ENCODE data around the gene FOXI3. TPM values are rescaled to one million over a fixed set of nuclear protein-coding genes. Genes with fewer than 3 reads are reported as not detected.
A peak's percentile ranks its signal among the peaks of the same experiment; 100 is the strongest.

The FOXI3 gene
- total RNA-seq, 4 donors from 2014 or later = not detected

DNA sequence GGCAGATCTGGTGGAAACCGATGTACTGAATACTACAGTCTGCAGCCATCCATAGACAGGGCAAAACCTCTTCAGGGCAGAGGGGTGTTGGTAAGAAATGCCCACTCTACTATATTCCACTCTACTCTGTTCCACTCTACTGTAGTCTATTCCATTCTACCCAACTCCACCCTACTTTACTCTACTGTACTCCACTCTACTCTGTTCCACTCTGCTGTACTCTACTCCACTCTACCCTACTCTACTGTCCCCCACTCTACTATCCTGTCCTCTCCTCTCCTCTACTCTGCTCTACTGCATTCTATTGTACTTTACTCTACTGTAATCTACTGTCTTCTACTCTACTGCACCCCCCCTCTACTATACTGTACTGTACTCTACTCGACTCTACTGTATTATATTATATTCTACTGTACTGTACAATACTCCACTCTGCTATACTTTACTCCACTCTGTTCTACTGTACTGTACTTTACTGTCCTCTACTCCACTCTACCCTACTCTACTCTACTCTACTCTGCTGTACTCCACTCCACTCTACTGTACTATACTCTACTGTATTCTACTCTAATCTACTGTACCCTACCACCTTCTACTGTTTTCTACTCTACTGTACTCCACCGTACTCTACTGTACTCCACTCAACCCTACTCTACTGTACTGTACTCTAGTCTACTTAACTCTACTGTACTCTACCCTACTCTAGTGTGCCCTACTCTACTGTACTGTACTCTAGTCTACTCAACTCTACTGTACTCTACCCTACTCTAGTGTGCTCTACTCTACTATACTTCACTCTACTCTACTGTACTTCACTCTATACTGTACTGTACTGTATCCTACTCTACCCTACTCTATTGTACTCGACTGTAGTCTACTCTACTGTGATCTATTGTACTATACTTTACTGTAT lies 17.0 kb upstream of the FOXI3 start:
- TF ChIP-seq POLR2A (IDR thresholded peaks at IDR 0.05) (no peak), EP300 (IDR thresholded peaks at IDR 0.05) (no peak)
- TF ChIP-seq, protein P1, sequence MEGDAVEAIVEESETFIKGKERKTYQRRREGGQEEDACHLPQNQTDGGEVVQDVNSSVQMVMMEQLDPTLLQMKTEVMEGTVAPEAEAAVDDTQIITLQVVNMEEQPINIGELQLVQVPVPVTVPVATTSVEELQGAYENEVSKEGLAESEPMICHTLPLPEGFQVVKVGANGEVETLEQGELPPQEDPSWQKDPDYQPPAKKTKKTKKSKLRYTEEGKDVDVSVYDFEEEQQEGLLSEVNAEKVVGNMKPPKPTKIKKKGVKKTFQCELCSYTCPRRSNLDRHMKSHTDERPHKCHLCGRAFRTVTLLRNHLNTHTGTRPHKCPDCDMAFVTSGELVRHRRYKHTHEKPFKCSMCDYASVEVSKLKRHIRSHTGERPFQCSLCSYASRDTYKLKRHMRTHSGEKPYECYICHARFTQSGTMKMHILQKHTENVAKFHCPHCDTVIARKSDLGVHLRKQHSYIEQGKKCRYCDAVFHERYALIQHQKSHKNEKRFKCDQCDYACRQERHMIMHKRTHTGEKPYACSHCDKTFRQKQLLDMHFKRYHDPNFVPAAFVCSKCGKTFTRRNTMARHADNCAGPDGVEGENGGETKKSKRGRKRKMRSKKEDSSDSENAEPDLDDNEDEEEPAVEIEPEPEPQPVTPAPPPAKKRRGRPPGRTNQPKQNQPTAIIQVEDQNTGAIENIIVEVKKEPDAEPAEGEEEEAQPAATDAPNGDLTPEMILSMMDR (IDR thresholded peaks at IDR 0.05) = no peak
- WGBS, 2 donors = 86 to 89% methylated on average over 4 of the region's 4 CpGs

DNA sequence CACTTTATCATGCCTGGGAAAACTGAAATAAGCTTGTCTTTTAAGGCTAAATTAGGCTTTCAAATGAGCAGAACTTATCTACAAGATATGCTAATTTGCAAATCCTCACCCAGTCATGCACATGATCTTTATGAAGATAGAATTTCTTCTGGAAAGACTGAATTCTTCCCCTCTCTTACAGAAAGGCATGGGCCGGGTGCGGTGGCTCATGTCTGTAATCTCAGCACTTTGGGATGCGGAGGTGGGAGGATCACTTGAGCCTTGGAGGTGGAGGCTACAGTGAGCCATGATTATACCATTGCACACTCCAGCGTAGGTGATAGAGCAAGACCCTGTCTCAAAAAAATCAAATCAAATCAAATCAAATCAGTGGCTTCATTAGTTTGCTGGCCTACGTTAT lies 11.7 kb upstream of the FOXI3 start:
- Histone ChIP-seq H3K4me3 (no peak overlapping the region), H3K9me3 (no peaks in the 10 kb centered on the region), H3K4me1 (no peaks in the 10 kb centered on the region), H3K27ac (no peak overlapping the region), H3K36me3 (no peaks in the 10 kb centered on the region), H3K27me3 (no peaks in the 10 kb centered on the region)
- WGBS, 2 donors = 88% methylated on average over 5 of the region's 5 CpGs
- no peak for TF ChIP-seq EP300 (IDR thresholded peaks at IDR 0.05)
- no peak for TF ChIP-seq POLR2A (IDR thresholded peaks at IDR 0.05)
- TF ChIP-seq, protein P1 (IDR thresholded peaks at IDR 0.05) = no peak
- DNase-seq (ENCODE audit: low spot score in 2 of 2) = no peak

More for the DNA sequence above, 17.0 kb upstream of the FOXI3 start:
- H3K9me3 ChIP-seq = no peaks in the 10 kb centered on the region
- no peak overlapping the region for H3K27ac ChIP-seq
- peaks cover 0 to 8% of the 10 kb centered on the region in 2 donors for H3K27me3 ChIP-seq
- H3K36me3 ChIP-seq = no peaks in the 10 kb centered on the region
- H3K4me3 ChIP-seq = no peak overlapping the region
- no peak for DNase-seq (ENCODE audit: low spot score in 2 of 2)
- no peaks in the 10 kb centered on the region for H3K4me1 ChIP-seq

DNA sequence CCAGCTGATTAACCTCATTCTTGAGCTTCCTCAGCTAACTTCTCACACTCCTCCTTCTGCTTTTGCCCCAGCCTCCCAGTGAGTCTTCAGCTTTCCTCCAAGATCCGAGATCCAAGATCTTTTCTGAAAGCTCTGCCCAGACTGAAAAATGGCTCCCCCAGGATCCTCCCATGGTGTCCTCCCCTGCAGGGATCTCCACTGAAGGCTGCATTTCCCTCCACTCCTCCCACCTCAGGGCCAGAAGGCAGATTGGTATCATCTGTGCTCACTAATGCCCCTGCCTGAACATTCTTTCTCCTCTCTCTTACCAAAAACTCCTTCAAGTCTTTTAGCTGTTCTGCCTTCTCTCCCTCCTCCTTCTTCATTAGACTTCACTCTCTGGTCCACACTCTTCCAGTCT lies 6.1 kb upstream of the FOXI3 start:
- Histone ChIP-seq H3K4me3 (no peak overlapping the region), H3K4me1 (no peaks in the 10 kb centered on the region), H3K36me3 (no peaks in the 10 kb centered on the region), H3K27me3 (peaks cover 4 to 38% of the 10 kb centered on the region in 2 donors), H3K27ac (no peak overlapping the region), H3K9me3 (no peaks in the 10 kb centered on the region)
- TF ChIP-seq EP300 (IDR thresholded peaks at IDR 0.05) (no peak), POLR2A (IDR thresholded peaks at IDR 0.05) (no peak)
- TF ChIP-seq, protein P1 (IDR thresholded peaks at IDR 0.05) = no peak
- DNase-seq (ENCODE audit: low spot score in 2 of 2) = no peak
- 27 to 48% methylated on average over 1 of the region's 1 CpG for WGBS, 2 donors

DNA sequence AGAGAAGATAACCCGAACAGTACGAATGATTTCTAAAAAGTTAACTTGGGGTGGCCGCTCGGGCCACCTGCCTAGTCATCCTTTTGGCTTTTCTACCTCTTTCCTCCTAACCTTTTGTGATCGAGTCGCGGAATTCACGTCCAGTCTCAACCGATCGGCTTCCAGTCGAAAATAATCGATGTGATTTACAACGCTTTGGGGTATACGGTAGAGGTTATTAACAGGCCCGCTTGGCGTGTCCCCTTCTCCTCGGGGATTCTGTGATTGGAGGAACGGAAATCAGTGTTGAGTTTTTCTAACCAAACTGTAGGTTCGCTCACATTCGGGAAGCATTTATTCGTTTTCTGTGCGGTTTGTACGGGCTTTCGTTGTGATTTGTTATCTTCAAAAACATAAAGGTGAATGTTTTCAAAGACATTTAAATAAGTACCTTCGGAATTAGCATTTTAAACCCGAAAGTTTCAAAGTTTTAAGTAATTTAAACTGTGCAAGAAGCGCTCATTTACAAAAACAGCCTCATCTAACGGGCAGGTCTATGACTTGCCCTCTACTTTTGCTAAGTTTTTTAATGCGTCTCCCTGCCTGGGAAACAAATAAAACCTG lies 588 bp upstream of the FOXI3 start:
- H3K4me1 ChIP-seq = peaks cover 0 to 16% (median 0%) of the 10 kb centered on the region in 4 donors
- no peaks in the 10 kb centered on the region for H3K36me3 ChIP-seq
- DNase-seq (ENCODE audit: low spot score in 2 of 2) = no peak
- no peaks in the 10 kb centered on the region for H3K9me3 ChIP-seq
- peak overlapping the region in 1 of 4 donors; percentile 47 for H3K4me3 ChIP-seq
- peaks cover 4 to 80% of the 10 kb centered on the region in 2 donors for H3K27me3 ChIP-seq
- WGBS, 2 donors = 5 to 6% methylated on average over 29 of the region's 29 CpGs
- no peak overlapping the region for H3K27ac ChIP-seq
- TF ChIP-seq POLR2A (IDR thresholded peaks at IDR 0.05) (no peak), EP300 (IDR thresholded peaks at IDR 0.05) (peak in 1 of 2 donors; percentile 59)

DNA sequence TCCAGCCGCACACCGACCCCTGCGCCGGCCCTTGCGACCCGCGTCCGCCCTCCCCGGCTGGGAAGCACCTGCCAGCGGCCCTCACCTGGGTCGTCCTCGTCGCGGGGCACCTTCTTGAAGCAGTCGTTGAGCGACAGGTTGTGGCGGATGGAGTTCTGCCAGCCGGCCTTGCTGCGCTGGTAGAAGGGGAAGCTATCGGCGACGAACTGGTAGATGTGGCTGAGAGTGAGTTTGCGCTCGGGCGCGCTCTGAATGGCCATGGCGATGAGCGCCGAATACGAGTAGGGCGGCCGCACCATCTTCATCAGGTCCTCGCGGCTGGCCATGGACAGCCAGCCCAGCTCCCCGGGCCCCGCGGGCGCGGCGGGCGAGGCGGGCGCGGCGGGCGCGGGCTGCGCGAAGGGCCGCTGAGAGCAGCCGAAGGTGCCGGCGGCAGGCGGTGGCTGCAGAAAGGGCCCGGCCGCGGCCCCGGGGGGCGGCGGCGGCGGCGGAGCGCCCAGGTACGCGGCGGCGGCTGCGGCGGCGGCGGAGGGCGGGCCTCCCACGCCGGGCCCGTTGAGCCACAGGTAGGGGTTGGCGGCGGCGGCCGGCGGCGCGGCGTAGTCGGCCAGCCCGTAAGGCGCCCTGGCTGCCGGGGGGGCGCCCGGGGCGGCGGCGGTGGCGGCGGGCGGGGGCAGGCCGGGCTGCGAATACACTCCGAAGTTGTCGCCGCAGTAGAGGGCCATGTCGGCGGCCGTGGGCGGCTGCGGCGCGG lies 505 bp downstream of the FOXI3 start:
- peaks cover 4 to 88% of the 10 kb centered on the region in 2 donors for H3K27me3 ChIP-seq
- no peak for DNase-seq (ENCODE audit: low spot score in 2 of 2)
- peak overlapping the region in 1 of 4 donors; percentile 47 for H3K4me3 ChIP-seq
- H3K9me3 ChIP-seq = no peaks in the 10 kb centered on the region
- H3K4me1 ChIP-seq = peaks cover 0 to 16% (median 0%) of the 10 kb centered on the region in 4 donors
- H3K27ac ChIP-seq = no peak overlapping the region
- no peaks in the 10 kb centered on the region for H3K36me3 ChIP-seq
- 1 to 3% methylated on average over 45 to 61 of the region's 108 CpGs for WGBS, 2 donors
- TF ChIP-seq, protein P1 (IDR thresholded peaks at IDR 0.05) = no peak
- TF ChIP-seq POLR2A (IDR thresholded peaks at IDR 0.05) = no peak
- TF ChIP-seq EP300 (IDR thresholded peaks at IDR 0.05) = no peak
